Transverse colon (tissue), 4 donors: ENCODE results near the gene SERPINI2. TPM values are rescaled to one million over a fixed set of nuclear protein-coding genes. Genes with fewer than 3 reads are reported as not detected.
"Not testable (repeated sequence)": the region's sequence is repeated elsewhere in the genome, so short reads cannot be mapped to it uniquely, and the experiment has no call there.

Experiments used
- DNase-seq: peaks from one replicate; pipeline ENCODE4 v3.0.0-alpha.2; 2019
- H3K27ac ChIP-seq, 4 donors: fragments of 200-600 bp; sonication (generic); 2 replicates each; pipeline ENCODE4 v1.5.1; 2016 to 2018; ENCODE audit warnings: inconsistent platforms in 4 of 4
- H3K27me3 ChIP-seq: fragments of 200-600 bp; sonication (generic); 2 replicates; pipeline ENCODE4 v1.5.1; 2017; ENCODE audit warnings: inconsistent platforms
- H3K36me3 ChIP-seq, 4 donors: fragments of 200-600 bp; sonication (generic); 2 replicates each; pipeline ENCODE4 v1.5.1; 2017 to 2019; ENCODE audit warnings: inconsistent platforms in 4 of 4
- H3K4me1 ChIP-seq, 4 donors: fragments of 200-600 bp; sonication (generic); 2 replicates each; pipeline ENCODE4 v1.5.1; 2017 to 2020; ENCODE audit warnings: inconsistent platforms in 4 of 4
- H3K4me3 ChIP-seq, 4 donors: fragments of 200-600 bp; sonication (generic); 1 replicate in 1 of 4; 2 replicates in 3 of 4; pipeline versions ENCODE4 v1.5.1 to v1.6.1; 2017 to 2019; ENCODE audit warnings: inconsistent platforms in 4 of 4
- H3K9me3 ChIP-seq, 2 donors: fragments of 200-600 bp; sonication (generic); 2 replicates each; pipeline ENCODE4 v1.5.1; 2017 to 2019; ENCODE audit warnings: inconsistent platforms in 2 of 2
- EP300 ChIP-seq: sonication (generic); formaldehyde crosslinking; IDR thresholded peaks from one replicate; pipeline ENCODE4 v1.6.1; 2017; ENCODE audit warnings: antibody characterized with exemption, low read depth
- POLR2A ChIP-seq: fragments of 450-650 bp; IDR thresholded peaks from one replicate; pipeline ENCODE4 v1.6.1; 2016; ENCODE audit warnings: antibody characterized with exemption, mild to moderate bottlenecking, moderate library complexity
- POLR2AphosphoS5 ChIP-seq, 3 donors: sonication (generic); formaldehyde crosslinking; IDR thresholded peaks; one replicate each; pipeline ENCODE4 v1.6.1; 2016; ENCODE audit warnings: antibody characterized with exemption in 3 of 3
- WGBS, 2 donors: methylation state at CpG; one replicate each; pipeline ENCODE4 v1.1.5; 2018; ENCODE audit warnings: low coverage in 1 of 2; 5-methylcytosine and 5-hydroxymethylcytosine counted together
- in situ Hi-C, 4 donors: fragments of 200-750 bp; cut with MboI; loops; one replicate each; pipeline versions ENCODE4 v1.15.0 to v1.15.1; 2017; ENCODE audit warnings: low sequenced_read_pairs in 3 of 4, low pct_ligation_motif_present in 1 of 4, low pct_unique_long_range_greater_than_20kb in 1 of 4
- intact Hi-C: fragments of 100-400 bp; cut with DNase I; formaldehyde crosslinking; loops from one replicate; pipeline ENCODE4 v1.15.1; 2023; ENCODE audit warnings: low total_unique reads
- total RNA-seq, 4 donors: library from RNA; depleted of rRNA; stranded (reverse); fragments of >200 nt; gene quantifications; one replicate each; pipeline ENCODE4 v1.1.0, GENCODE V29; 2016
- TF ChIP-seq, protein P1 (sequence below), 5 experiments: fragments of 200-600 bp in 3 of 5; fragments of 450-650 bp in 2 of 5; sonication (generic) in 3 of 5; IDR thresholded peaks; 1 replicate in 2 of 5; 2 replicates in 3 of 5; pipeline ENCODE4 v1.5.1; 2016 to 2017; ENCODE audit warnings: antibody characterized with exemption in 5 of 5, inconsistent platforms in 3 of 5, mild to moderate bottlenecking in 2 of 5, moderate library complexity in 1 of 5

SERPINI2 gene
- total RNA-seq, 4 donors from 2014 or later, result not detected

- in situ Hi-C loops (no loop called here), intact Hi-C loops (no loop called here)
- Histone ChIP-seq H3K4me3 (no peak overlapping the region), H3K4me1 (no peaks in the 10 kb centered on the region), H3K27ac (no peak overlapping the region), H3K36me3 (no peaks in the 10 kb centered on the region), H3K9me3 (no peaks in the 10 kb centered on the region), H3K27me3 (no peaks in the 10 kb centered on the region)
- DNase-seq, result no peak
- WGBS, 2 donors, result 67 to 82% methylated on average over 5 of the region's 5 CpGs
- no peak for TF ChIP-seq POLR2A
- TF ChIP-seq, protein P1, sequence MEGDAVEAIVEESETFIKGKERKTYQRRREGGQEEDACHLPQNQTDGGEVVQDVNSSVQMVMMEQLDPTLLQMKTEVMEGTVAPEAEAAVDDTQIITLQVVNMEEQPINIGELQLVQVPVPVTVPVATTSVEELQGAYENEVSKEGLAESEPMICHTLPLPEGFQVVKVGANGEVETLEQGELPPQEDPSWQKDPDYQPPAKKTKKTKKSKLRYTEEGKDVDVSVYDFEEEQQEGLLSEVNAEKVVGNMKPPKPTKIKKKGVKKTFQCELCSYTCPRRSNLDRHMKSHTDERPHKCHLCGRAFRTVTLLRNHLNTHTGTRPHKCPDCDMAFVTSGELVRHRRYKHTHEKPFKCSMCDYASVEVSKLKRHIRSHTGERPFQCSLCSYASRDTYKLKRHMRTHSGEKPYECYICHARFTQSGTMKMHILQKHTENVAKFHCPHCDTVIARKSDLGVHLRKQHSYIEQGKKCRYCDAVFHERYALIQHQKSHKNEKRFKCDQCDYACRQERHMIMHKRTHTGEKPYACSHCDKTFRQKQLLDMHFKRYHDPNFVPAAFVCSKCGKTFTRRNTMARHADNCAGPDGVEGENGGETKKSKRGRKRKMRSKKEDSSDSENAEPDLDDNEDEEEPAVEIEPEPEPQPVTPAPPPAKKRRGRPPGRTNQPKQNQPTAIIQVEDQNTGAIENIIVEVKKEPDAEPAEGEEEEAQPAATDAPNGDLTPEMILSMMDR (IDR thresholded peaks at IDR 0.05), result no peak
- no peak for TF ChIP-seq POLR2AphosphoS5 (IDR thresholded peaks at IDR 0.05)
- no peak for TF ChIP-seq EP300
Measured at GRCh38 chr3:167450195-167450594, 23.6 kb downstream of the SERPINI2 start.

DNA sequence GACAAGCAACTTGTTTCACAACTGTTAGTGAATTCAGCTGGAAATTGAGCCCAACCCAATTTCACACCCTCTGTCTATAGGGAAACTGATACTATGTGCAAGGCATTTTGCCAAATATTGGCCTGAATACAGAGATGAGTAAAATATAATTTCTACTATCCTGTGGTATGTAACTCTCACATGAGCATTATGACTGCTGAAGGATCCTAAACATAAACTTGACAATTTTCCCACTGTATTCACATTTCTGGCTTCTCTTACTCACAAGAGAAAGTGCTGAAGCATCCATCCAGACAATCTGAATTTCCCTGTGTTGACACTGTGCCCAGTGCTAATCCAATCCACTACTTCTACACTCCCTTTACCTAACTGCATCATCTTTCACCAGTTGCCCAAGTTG lies 28.4 kb downstream of the SERPINI2 start:
- Histone ChIP-seq H3K4me1 (no peaks in the 10 kb centered on the region), H3K27me3 (no peaks in the 10 kb centered on the region), H3K4me3 (no peak overlapping the region), H3K27ac (no peak overlapping the region), H3K9me3 (no peaks in the 10 kb centered on the region), H3K36me3 (no peaks in the 10 kb centered on the region)
- TF ChIP-seq EP300 (no peak), POLR2A (no peak), POLR2AphosphoS5 (IDR thresholded peaks at IDR 0.05) (no peak)
- TF ChIP-seq, protein P1 (IDR thresholded peaks at IDR 0.05), result no peak
- intact Hi-C loops, result no loop called here
- in situ Hi-C loops, result no loop called here
- DNase-seq, result no peak

- TF ChIP-seq POLR2A (no peak), POLR2AphosphoS5 (IDR thresholded peaks at IDR 0.05) (no peak), EP300 (no peak)
- TF ChIP-seq, protein P1 (IDR thresholded peaks at IDR 0.05), result no peak
- Histone ChIP-seq H3K27ac (no peak overlapping the region), H3K9me3 (no peaks in the 10 kb centered on the region), H3K36me3 (no peaks in the 10 kb centered on the region), H3K4me3 (no peak overlapping the region), H3K4me1 (no peaks in the 10 kb centered on the region), H3K27me3 (no peaks in the 10 kb centered on the region)
- WGBS, 2 donors, result 4 to 15% methylated on average over 2 of the region's 2 CpGs
- in situ Hi-C loops (no loop called here), intact Hi-C loops (no loop called here)
- DNase-seq, result no peak
Measured at GRCh38 chr3:167441256-167441655, 32.6 kb downstream of the SERPINI2 start.

GRCh38 chr3:167437428-167438139 lies 36.3 kb downstream of the SERPINI2 start:
- H3K4me3 ChIP-seq, result no peak overlapping the region
- H3K9me3 ChIP-seq, result no peaks in the 10 kb centered on the region
- intact Hi-C loops (no loop called here), in situ Hi-C loops (no loop called here)
- TF ChIP-seq POLR2A (no peak), EP300 (no peak), POLR2AphosphoS5 (IDR thresholded peaks at IDR 0.05) (no peak)
- TF ChIP-seq, protein P1 (IDR thresholded peaks at IDR 0.05), result no peak
- 68 to 70% methylated on average over 2 of the region's 2 CpGs for WGBS, 2 donors
- H3K27ac ChIP-seq, result no peak overlapping the region
- H3K4me1 ChIP-seq, result no peaks in the 10 kb centered on the region
- no peaks in the 10 kb centered on the region for H3K36me3 ChIP-seq
- DNase-seq, result no peak
- H3K27me3 ChIP-seq, result no peaks in the 10 kb centered on the region

- in situ Hi-C loops, DNase-seq, H3K4me3 ChIP-seq, H3K27me3 ChIP-seq, H3K4me1 ChIP-seq, H3K27ac ChIP-seq, H3K36me3 ChIP-seq, H3K9me3 ChIP-seq: not testable (repeated sequence)
- WGBS, 2 donors, result 89 to 93% methylated on average over 3 of the region's 3 CpGs
- intact Hi-C loops, result loop anchor here (10.0 kb wide), 1 partner anchor 678 kb away; no protein-coding TSS in a partner anchor
Measured at GRCh38 chr3:167426962-167427361, 46.9 kb downstream of the SERPINI2 start.

DNA sequence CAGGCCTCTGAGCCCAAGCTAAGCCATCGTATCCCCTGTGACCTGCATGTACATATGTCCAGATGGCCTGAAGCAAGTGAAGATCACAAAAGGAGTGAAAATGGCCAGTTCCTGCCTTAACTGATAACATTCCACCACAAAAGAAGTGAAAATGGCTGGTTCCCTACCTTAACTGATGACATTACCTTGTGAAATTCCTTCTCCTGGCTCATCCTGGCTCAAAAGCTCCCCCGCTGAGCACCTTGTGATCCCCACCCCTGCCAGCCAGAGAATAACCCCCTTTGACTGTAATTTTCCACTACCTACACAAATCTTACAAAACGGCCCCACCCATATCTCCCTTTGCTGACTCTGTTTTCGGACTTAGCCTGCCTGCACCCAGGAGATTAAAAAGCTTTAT lies 51.4 kb downstream of the SERPINI2 start:
- 67 to 90% methylated on average over 3 to 4 of the region's 4 CpGs for WGBS, 2 donors
- H3K4me1 ChIP-seq, in situ Hi-C loops, H3K9me3 ChIP-seq, H3K27me3 ChIP-seq, DNase-seq, H3K4me3 ChIP-seq, H3K36me3 ChIP-seq, H3K27ac ChIP-seq: not testable (repeated sequence)
- intact Hi-C loops, result loop anchor here (10.0 kb wide), 1 partner anchor 682 kb away; no protein-coding TSS in a partner anchor
